HG03575 (cell line): ENCODE results near the gene ABI2.
"Not testable (repeated sequence)": the region's sequence is repeated elsewhere in the genome, so short reads cannot be mapped to it uniquely, and the experiment has no call there.

ENCODE experiments used
- ATAC-seq: cut with Tn5 transposase; IDR thresholded peaks from one replicate; pipeline ENCODE4 v1.9.1; 2021; ENCODE audit not compliant: unreplicated experiment, insufficient number of reproducible peaks, low FRiP score; ENCODE audit errors: extremely low read depth

The ABI2 gene

DNA sequence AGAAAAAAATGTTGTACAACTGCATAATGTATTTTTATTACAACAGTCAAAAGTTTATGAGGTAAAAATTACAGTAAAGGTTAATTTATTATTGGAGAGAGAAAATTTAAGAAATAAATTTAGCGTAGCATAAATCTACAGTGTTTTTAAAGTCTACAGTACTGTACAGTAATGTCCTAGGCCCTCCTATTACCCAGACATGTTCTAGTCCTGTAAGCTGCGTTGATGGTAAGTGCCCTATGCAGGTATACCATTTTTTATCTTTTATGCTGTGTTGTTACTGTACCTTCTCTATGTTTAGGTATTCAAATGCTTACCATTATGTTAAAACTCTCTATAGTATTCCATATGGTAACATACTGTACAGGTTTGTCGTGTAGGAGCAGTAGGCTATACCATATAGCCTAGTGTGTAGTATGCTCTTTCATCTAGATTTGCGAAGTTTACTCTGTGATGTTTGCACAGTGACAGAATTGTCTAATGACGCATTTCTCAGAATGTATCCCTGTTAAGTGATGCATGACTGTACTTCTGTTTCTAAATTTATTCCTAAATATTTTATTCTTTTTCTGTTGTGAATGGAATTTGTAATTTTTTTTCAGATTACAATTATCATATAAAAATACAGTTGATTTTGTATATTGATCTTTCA lies 24.5 kb downstream of the ABI2 start:
- ATAC-seq: no peak

DNA sequence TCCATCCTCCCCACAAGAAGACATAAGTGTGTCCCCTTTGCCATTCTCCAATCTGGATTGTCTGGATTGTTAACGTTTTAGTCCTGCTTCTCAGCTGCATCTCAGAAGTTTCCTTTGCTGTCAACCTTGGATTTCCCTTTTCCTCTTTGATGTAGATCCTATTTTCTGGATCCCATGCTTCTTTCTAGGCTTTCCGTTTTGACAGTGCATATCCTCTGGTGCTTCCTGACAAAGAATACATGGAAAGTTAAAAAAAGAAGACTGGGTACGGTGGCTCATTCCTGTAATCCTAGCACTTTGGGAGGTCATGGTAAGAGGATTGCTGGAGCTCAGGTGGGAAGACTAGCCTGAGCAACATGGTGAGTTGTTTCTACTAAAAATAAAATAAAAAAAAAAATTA lies 26.8 kb downstream of the ABI2 start:
- ATAC-seq: no peak

DNA sequence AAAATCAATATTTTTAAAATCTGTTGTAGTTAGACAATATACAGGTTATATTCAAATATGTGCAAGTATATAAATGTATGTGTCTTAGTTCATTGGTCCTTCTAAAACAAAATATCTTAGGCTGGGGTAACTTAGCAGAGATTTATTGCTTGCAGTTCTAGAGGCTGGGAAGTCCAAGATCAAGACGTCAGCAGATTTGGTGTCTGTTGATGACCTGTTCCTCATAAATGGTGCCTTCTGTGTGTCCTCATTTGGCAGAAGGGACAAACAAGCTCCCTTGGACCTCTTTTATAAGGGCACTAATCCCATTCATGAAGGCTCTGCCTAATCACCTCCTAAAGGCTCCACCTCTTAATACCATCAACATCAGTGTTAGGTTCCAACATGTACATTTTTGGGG lies 31.3 kb downstream of the ABI2 start:
- no peak for ATAC-seq

DNA sequence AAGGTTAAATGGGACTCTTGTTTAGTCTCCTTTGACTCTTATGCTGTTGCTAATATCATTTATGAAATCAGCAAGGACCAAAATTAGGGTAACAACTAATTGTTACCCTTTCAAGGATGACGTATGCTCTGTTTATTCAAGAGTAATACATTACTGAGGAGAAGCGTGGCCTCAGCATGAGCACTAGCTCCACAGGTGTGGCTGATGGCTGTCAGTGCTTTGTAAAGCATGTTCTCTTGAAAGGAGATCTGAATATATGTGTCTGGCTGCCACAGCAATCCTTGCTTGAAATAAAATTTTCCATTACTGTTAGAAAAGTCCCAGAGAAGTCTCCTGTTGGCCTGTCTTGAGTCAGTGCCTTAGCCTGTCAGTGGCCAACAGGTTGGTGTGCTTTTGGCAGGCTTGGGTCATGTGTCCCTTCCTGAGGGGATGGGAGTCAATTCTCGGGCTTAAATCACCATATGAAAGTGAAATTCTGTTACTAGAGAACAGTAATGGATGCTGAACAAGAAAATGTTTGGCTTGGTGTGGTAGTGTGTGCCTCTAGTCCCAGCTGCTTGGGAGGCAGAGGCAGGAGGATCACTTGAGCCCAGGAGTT lies 32.7 kb downstream of the ABI2 start:
- no peak for ATAC-seq

DNA sequence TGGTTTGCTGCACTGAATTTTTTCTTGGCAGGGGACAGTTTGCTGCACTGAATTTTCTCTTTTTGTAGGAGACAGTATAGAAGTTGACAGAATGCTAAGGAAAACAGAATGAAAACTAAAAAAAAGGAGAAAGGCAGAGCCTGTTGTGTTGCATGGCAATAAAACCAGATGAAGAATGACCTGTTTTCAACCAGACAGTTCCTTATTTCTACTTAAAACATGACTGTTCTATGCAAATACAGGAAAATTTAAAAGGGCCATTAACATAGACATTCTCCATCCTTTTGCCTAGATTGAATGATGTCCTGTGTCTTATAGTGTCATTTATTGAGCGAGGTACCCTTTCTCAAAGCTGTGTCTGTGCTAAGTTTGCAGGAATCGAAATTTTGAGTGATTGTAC lies 33.3 kb downstream of the ABI2 start:
- no peak for ATAC-seq

DNA sequence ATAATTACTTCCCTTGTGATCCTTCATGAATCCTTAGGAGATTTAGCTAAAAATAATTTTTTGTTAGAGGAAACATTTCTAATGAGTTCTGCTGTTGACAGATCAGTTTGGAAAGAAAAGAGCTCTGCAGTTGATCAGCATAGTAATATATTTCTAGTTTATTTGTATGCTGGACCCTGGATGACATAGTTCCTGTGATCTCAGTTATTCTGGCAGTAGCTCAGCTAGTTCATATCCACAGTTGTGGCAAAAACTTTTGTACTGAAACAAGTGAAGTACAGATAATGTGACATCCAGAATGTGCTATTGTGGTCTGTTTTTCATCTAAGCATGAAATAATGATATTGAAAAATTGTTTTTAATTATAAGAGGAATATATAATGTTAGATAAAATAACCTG lies 33.7 kb downstream of the ABI2 start:
- ATAC-seq: no peak

DNA sequence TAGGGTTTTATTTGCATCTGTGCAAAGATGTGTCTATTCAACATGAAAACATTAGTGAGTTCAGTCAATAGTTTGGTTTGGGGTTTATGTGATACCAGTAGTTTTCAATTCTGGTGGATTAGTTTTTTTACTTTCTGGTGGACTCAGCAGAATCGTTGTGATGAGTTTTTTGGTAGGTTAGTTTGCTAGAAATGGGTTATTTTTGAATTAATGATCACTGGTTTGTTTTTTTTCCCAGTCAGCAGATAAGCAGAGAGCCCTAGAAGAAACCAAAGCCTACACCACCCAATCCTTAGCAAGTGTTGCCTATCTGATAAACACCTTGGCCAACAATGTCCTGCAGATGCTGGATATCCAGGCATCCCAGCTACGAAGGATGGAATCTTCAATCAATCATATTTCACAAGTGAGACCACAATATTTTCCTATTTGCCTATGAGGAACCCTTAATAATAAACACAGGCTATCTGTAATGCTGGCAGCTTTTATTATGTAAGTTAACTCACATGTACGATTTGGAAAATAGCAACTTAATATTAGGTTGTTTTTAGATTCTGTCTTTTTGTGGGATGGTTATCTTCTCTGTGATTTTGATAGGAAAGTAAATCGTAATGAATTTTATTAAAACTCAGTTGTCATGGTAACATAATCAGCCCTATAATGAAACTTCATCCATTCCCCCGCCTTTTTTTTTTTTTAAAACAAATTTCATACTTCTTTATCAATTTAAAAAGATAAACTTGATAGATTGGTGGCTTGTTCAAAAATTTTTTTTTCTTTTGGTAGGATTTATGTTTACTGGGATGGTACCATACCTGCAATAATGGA lies 38.7 kb downstream of the ABI2 start:
- ATAC-seq: no peak

DNA sequence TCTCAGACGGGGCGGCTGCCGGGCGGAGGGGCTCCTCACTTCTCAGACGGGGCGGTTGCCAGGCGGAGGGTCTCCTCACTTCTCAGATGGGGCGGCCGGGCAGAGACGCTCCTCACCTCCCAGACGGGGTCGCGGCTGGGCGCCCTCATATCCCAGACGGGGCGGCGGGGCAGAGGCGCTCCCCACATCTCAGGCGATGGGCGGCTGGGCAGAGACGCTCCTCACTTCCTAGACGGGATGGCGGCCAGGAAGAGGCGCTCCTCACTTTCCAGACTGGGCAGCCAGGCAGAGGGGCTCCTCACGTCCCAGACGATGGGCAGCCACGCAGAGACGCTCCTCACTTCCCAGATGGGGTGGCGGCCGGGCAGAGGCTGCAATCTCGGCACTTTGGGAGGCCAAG lies 44.5 kb downstream of the ABI2 start:
- ATAC-seq: not testable (repeated sequence)

DNA sequence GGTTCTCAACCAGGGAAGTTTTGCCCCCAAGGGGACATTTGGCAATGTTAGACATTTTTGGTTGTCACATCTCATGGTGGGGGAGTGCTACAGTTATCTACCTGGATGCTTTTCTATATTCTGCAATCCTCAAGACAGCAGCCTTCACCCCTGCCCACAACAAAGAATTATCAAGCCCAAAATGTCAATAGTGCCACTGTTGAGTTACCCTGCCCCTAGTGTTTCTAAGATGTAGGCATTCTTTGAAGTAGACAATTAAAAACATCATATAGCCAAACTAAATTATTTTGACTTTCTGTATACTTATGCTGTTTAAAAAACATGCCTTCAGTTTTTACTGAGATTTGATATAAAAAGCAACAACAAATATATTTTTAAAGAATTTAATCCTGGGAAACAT lies 48.0 kb downstream of the ABI2 start:
- no peak for ATAC-seq

DNA sequence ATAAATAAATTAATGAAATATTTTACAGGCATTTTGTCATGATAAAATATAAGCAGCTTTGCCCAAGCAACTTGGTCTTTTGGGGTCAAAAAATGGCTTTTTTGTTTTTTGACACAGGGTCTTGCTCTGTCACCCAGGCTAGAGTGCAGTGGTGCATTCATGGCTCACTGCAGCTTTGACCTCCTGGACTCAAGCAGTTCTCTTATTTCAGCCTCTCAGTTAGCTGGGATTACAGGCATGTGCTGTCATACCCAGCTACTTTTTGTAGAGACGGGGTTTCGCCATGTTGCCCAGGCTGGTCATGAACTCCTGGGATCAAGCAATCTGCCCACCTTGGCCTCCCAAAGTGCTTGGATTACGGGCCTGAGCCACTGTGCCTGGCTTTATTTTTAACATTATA lies 51.0 kb downstream of the ABI2 start:
- no peak for ATAC-seq

DNA sequence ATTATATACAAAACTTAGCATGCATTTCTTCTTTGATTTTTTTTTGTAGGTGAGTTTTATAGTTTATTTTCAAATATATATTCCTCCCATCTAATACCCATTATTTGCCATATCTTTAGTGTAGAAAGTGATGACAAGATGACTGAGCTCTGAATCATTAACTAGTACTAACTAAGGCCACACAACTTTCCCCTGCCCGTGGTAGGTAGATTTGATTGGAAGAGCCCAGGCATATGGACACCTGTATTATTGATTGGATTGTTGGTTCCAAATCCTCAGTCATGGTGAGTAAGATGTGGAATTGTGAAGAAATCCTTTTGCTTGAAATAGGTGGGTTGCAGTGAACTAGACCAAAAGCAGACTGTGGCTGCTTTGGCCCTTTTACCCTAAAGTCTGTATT lies 54.8 kb downstream of the ABI2 start:
- no peak for ATAC-seq

DNA sequence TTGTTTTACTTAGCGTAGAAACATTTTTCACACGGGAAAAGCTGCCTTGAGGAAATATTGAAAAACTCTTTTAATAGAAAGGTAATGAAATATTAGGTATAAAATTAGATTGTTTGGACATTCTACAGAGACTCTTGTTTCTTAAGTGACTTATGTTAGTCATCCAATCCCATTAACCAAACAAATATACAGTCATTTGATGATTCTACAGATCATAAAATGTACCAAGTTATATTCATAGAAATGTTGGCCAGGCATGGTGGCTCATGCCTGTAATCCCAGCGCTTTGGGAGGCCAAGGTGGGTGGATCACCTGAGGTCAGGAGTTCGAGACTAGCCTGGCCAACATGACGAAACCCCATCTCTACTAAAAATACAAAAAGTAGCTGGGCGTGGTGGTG lies 60.0 kb downstream of the ABI2 start:
- ATAC-seq: not testable (repeated sequence)

DNA sequence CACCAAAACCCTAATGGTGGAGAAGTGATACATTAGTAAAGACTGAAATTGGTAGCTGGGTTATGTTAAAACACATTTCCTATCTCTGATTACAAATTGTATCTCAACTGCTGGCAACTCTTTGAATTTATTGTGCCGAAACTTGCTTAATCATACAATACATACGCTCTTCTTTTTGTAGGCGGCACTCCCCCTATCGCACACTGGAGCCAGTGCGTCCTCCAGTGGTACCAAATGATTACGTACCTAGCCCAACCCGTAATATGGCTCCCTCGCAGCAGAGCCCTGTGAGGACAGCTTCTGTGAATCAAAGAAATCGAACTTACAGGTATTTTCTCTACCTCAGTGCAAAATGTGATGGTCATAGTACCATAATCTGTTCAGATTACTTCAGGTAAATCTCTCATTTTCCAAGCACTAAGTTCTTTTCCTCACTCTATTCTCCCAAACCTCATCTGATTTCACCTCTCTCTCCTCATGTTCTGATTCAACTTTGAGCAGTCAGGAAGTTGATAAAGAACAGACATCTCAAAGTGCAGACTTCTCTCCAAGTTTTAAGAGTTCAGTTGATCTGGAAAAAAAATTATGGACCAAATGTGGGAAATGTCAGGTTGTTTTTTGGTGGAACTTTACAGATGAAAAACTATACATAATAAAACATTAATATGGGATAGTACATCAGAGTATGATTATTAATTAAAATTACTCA lies 66.5 kb downstream of the ABI2 start:
- ATAC-seq: no peak

DNA sequence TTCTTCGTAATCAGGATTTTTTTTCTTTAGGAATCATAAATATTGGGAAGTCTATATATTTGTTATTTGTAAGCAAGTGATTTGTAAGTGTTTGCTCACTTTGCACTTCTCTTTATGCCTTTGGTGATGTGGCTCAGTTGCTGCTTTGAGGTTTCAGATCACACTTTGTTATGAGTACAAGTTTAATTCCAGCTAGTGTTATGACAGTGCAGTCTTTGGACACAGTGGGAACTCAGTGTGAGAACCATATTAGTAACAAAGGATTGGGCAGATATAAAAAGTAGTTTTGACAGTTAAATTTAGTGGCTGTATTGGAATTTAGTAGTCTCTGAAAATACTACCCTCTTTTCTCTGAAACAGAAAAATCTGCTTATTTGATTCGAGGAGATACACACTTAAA lies 67.7 kb downstream of the ABI2 start:
- no peak for ATAC-seq

DNA sequence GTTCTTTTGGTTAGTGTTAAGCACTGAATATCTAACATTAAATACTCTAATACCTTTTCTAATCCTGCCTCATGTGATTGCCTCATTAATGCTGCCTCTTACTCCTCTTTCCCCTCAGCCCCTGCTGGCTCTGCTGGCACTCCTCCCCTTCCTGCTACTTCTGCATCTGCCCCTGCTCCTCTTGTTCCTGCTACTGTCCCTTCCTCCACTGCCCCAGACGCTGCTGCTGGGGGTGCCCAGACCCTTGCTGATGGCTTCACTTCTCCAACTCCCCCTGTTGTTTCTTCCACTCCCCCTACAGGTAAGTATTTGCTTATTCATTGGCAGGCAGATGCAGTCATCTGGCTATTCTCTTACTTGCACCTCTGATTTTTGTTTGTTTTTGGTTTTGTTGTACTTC lies 68.5 kb downstream of the ABI2 start:
- no peak for ATAC-seq

DNA sequence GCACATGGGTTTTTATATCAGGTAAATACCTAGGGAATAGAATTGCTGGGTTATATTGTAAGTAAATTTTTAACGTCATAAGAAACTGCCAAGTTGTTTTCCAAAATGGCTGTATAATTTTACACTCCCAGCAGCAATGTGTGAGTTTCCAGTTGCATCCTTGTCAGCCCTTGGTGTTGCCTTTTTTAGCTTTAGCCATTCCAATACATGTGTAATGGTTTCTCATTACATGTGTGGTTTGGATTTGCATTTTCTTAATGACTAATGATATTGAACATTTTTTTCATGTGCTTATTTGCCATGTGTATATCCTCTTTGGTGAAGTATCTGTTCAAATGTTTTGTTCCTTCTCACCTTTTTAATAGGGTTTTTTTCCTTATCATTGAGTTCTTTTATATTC lies 70.8 kb downstream of the ABI2 start:
- no peak for ATAC-seq

DNA sequence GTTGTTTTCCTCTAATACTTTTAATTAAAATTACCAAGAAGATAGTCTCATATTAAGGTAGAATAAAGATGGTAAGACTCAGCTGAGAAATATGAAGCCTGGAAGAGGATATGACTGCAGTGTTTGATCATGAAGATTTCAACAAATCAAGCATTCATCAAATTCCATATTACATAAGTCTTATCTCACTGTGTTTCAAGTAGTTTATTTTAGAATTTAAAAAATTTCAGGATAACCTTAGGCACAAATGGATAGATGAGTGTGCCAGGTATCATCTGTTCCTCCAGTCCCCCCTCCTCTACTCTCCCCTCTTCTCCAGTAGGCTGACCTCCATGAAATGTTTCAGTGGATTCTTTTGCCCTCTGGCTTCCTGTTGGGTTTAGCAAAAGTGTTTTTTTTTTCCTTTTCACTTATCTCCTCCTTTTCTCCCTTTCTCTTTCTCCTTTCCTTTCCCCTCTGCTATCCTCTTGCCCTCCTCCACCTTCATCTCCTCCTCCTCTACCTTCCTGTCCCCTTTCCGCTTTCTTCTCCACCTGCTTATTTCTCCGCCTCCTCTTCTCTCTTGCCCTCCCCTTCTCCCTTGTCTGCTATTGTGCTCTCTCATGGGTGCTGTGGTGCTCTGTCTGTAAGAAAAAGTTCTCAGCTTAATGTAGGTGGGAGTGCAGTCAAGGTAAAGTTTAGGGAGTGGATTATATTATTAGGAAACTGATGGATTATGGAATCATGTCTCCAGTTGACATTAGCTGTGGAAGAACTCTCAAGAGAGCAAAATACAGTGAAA lies 72.8 kb downstream of the ABI2 start:
- ATAC-seq: no peak

DNA sequence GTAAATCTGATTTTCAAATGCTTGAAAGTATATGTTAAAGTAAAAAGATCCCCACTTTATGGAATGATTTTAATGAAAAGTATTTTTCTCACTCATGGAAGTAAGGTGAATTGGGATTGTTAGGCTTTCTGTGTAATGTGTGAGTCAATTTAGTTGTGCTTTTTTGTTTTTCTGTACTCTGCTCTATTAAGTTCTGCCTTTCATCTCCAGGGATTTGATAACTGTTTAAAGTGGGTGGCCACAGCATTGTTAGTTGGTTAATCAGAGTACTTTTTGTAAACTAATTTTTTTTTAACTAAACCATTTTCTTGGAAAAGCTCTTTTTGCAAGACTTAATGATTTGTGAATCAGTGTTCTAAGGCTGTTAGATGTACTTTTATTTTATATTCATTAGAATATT lies 76.8 kb downstream of the ABI2 start:
- no peak for ATAC-seq

DNA sequence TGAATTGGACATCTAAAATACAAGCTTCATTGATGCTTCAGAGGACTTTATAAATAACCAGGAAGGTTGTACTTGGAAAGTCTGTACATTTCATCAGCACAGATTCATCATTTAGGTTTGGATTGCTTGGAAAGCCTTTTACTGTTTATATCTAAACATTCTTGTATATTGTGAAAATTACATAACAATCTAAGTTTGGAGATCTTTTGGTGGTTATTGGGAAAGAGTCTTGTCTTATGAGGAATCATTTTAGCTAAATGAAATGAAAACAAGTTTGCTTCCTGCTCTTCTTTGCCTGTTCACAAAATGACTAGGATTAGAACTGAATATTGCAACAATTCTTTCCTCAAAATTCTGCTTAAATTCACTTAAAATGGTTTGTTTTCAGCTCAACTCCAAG lies 79.3 kb downstream of the ABI2 start:
- no peak for ATAC-seq
